ENCODE results near the gene POLDIP2. TPM values are rescaled to one million over a fixed set of nuclear protein-coding genes. Genes with fewer than 3 reads are reported as not detected.

The POLDIP2 gene
- total RNA-seq, 1 donor from 2014 or later: 93.2 TPM

GRCh38 chr17:28324267-28324745 lies 33.0 kb downstream of the POLDIP2 start:
- intact Hi-C loops (cut with micrococcal nuclease): no loop called here
- H3K36me3 Mint-ChIP-seq (ENCODE audit: low read depth): peaks cover 55% of the 10 kb centered on the region
- H3K4me3 Mint-ChIP-seq (ENCODE audit: low read depth): no peak overlapping the region

GRCh38 chr17:28320215-28321061 lies 36.9 kb downstream of the POLDIP2 start:
- H3K27ac Mint-ChIP-seq: peak overlapping the region; percentile 88
- peaks cover 39% of the 10 kb centered on the region for H3K4me1 Mint-ChIP-seq (ENCODE audit: low read depth)
- H3K27me3 Mint-ChIP-seq (ENCODE audit: low read depth): no peaks in the 10 kb centered on the region
- no peak for DNase-seq (ENCODE audit: low spot score)
- no peaks in the 10 kb centered on the region for H3K9me3 Mint-ChIP-seq
- intact Hi-C loops (cut with micrococcal nuclease): no loop called here
- H3K4me3 Mint-ChIP-seq (ENCODE audit: low read depth): peak overlapping the region; percentile 90
- H3K36me3 Mint-ChIP-seq (ENCODE audit: low read depth): peaks cover 21% of the 10 kb centered on the region

More at GRCh38 chr17:28324267-28324745, 33.0 kb downstream of the POLDIP2 start:
- Mint-ChIP-seq H3K27me3 (ENCODE audit: low read depth) (no peaks in the 10 kb centered on the region), H3K9me3 (no peaks in the 10 kb centered on the region), H3K4me1 (ENCODE audit: low read depth) (peaks cover 47% of the 10 kb centered on the region), H3K27ac (no peak overlapping the region)
- no peak for DNase-seq (ENCODE audit: low spot score)

- H3K27me3 Mint-ChIP-seq (ENCODE audit: low read depth): no peaks in the 10 kb centered on the region
- DNase-seq (ENCODE audit: low spot score): no peak
- peak overlapping the region; percentile 90 for H3K4me3 Mint-ChIP-seq (ENCODE audit: low read depth)
- intact Hi-C loops (cut with micrococcal nuclease): loop anchor here (2.0 to 10.0 kb wide), 2 partner anchors 15 to 55 kb away; partner anchors contain the start of genes IFT20, SARM1, TNFAIP1 and VTN
- peak overlapping the region; percentile 88 for H3K27ac Mint-ChIP-seq
- peaks cover 39% of the 10 kb centered on the region for H3K4me1 Mint-ChIP-seq (ENCODE audit: low read depth)
- no peaks in the 10 kb centered on the region for H3K9me3 Mint-ChIP-seq
- H3K36me3 Mint-ChIP-seq (ENCODE audit: low read depth): peaks cover 20% of the 10 kb centered on the region
Observed at GRCh38 chr17:28319598-28319935, 37.8 kb downstream of the POLDIP2 start.

GRCh38 chr17:28318759-28319597 lies 38.3 kb downstream of the POLDIP2 start, which contains the start of gene TMEM97:
TMEM97 (plus strand) TSS chr17:28319200; CDS start chr17:28319240, 40 bp downstream.
- Mint-ChIP-seq H3K36me3 (ENCODE audit: low read depth) (peaks cover 20% of the 10 kb centered on the region), H3K4me3 (ENCODE audit: low read depth) (peak within 1 kb of the TSS; percentile 90), H3K27ac (peak within 1 kb of the TSS; percentile 88), H3K27me3 (ENCODE audit: low read depth) (no peaks in the 10 kb centered on the region), H3K9me3 (no peaks in the 10 kb centered on the region), H3K4me1 (ENCODE audit: low read depth) (peaks cover 39% of the 10 kb centered on the region)
- intact Hi-C loops (cut with micrococcal nuclease): loop anchor here (2.0 to 10.0 kb wide), 2 partner anchors 16 to 56 kb away; partner anchors contain the start of genes IFT20, SARM1, TNFAIP1 and VTN
- DNase-seq (ENCODE audit: low spot score): peak; percentile 96

GRCh38 chr17:28317966-28318758 lies 39.2 kb downstream of the POLDIP2 start:
- H3K9me3 Mint-ChIP-seq: no peaks in the 10 kb centered on the region
- peak overlapping the region; percentile 90 for H3K4me3 Mint-ChIP-seq (ENCODE audit: low read depth)
- peak overlapping the region; percentile 88 for H3K27ac Mint-ChIP-seq
- peaks cover 4% of the 10 kb centered on the region for H3K27me3 Mint-ChIP-seq (ENCODE audit: low read depth)
- intact Hi-C loops (cut with micrococcal nuclease): loop anchor here (2.0 to 10.0 kb wide), 2 partner anchors 17 to 57 kb away; partner anchors contain the start of genes IFT20, SARM1, TNFAIP1 and VTN
- no peak for DNase-seq (ENCODE audit: low spot score)
- peaks cover 39% of the 10 kb centered on the region for H3K4me1 Mint-ChIP-seq (ENCODE audit: low read depth)
- H3K36me3 Mint-ChIP-seq (ENCODE audit: low read depth): peaks cover 19% of the 10 kb centered on the region

GRCh38 chr17:28317099-28317965 lies 40.0 kb downstream of the POLDIP2 start:
- H3K4me1 Mint-ChIP-seq (ENCODE audit: low read depth): peaks cover 32% of the 10 kb centered on the region
- H3K9me3 Mint-ChIP-seq: no peaks in the 10 kb centered on the region
- DNase-seq (ENCODE audit: low spot score): no peak
- H3K4me3 Mint-ChIP-seq (ENCODE audit: low read depth): peak overlapping the region; percentile 90
- intact Hi-C loops (cut with micrococcal nuclease): loop anchor here (10.0 kb wide), 1 partner anchor 57 kb away; the partner anchor contains the start of genes SARM1 and VTN
- no peak overlapping the region for H3K27ac Mint-ChIP-seq
- peaks cover 11% of the 10 kb centered on the region for H3K36me3 Mint-ChIP-seq (ENCODE audit: low read depth)
- H3K27me3 Mint-ChIP-seq (ENCODE audit: low read depth): peaks cover 6% of the 10 kb centered on the region

- intact Hi-C loops (cut with micrococcal nuclease): loop anchor here (10.0 kb wide), 1 partner anchor 59 kb away; the partner anchor contains the start of genes SARM1 and VTN
- Mint-ChIP-seq H3K27ac (no peak overlapping the region), H3K27me3 (ENCODE audit: low read depth) (peaks cover 8% of the 10 kb centered on the region), H3K36me3 (ENCODE audit: low read depth) (peaks cover 9% of the 10 kb centered on the region), H3K9me3 (no peaks in the 10 kb centered on the region), H3K4me1 (ENCODE audit: low read depth) (peaks cover 23% of the 10 kb centered on the region), H3K4me3 (ENCODE audit: low read depth) (peak overlapping the region; percentile 13)
- DNase-seq (ENCODE audit: low spot score): no peak
Observed at GRCh38 chr17:28315846-28316705, 41.3 kb downstream of the POLDIP2 start.

GRCh38 chr17:28313841-28314240 lies 43.5 kb downstream of the POLDIP2 start:
- peaks cover 9% of the 10 kb centered on the region for H3K4me1 Mint-ChIP-seq (ENCODE audit: low read depth)
- H3K36me3 Mint-ChIP-seq (ENCODE audit: low read depth): no peaks in the 10 kb centered on the region
- intact Hi-C loops (cut with micrococcal nuclease): loop anchor here (10.0 kb wide), 1 partner anchor 61 kb away; the partner anchor contains the start of genes SARM1 and VTN
- H3K9me3 Mint-ChIP-seq: no peaks in the 10 kb centered on the region
- H3K27me3 Mint-ChIP-seq (ENCODE audit: low read depth): peaks cover 12% of the 10 kb centered on the region
- no peak overlapping the region for H3K27ac Mint-ChIP-seq
- no peak for DNase-seq (ENCODE audit: low spot score)
- H3K4me3 Mint-ChIP-seq (ENCODE audit: low read depth): no peak overlapping the region

GRCh38 chr17:28306954-28307401 lies 50.3 kb downstream of the POLDIP2 start:
- no peak for DNase-seq (ENCODE audit: low spot score)
- H3K9me3 Mint-ChIP-seq: no peaks in the 10 kb centered on the region
- no peaks in the 10 kb centered on the region for H3K36me3 Mint-ChIP-seq (ENCODE audit: low read depth)
- H3K27me3 Mint-ChIP-seq (ENCODE audit: low read depth): peaks cover 37% of the 10 kb centered on the region
- no peak overlapping the region for H3K4me3 Mint-ChIP-seq (ENCODE audit: low read depth)
- no peaks in the 10 kb centered on the region for H3K4me1 Mint-ChIP-seq (ENCODE audit: low read depth)
- H3K27ac Mint-ChIP-seq: no peak overlapping the region
- intact Hi-C loops (cut with micrococcal nuclease): no loop called here

GRCh38 chr17:28298449-28298848 lies 58.9 kb downstream of the POLDIP2 start:
- intact Hi-C loops (cut with micrococcal nuclease): no loop called here
- Mint-ChIP-seq H3K4me3 (ENCODE audit: low read depth) (no peak overlapping the region), H3K27me3 (ENCODE audit: low read depth) (peaks cover 9% of the 10 kb centered on the region), H3K36me3 (ENCODE audit: low read depth) (no peaks in the 10 kb centered on the region), H3K4me1 (ENCODE audit: low read depth) (peaks cover 13% of the 10 kb centered on the region), H3K27ac (no peak overlapping the region), H3K9me3 (no peaks in the 10 kb centered on the region)
- no peak for DNase-seq (ENCODE audit: low spot score)
